GM23338 (cell line): ENCODE results near the gene ALG5. TPM values are rescaled to one million over a fixed set of nuclear protein-coding genes. Genes with fewer than 3 reads are reported as not detected.

Experiments used
- ATAC-seq: fragments of 200-7000 bp; cut with Tn5 transposase; 3 replicates; pipeline ENCODE4 v1.9.1; 2020
- DNase-seq: peaks from one replicate; pipeline ENCODE4 v3.0.0-alpha.2; 2015; ENCODE audit warnings: low spot score
- H2AFZ ChIP-seq: fragments of 200-600 bp; sonication (generic); 2 replicates; pipeline ENCODE4 v1.8.0; 2016; ENCODE audit warnings: antibody characterized with exemption, mild to moderate bottlenecking, moderate library complexity
- H3F3A ChIP-seq: fragments of 200-600 bp; sonication (generic); replicated peaks from 2 replicates; pipeline ENCODE4 v1.8.0; 2017; ENCODE audit warnings: antibody characterized with exemption, mixed run types, low read depth
- H3K27ac ChIP-seq: fragments of 200-600 bp; sonication (generic); 2 replicates; pipeline ENCODE4 v1.6.1; 2016; ENCODE audit warnings: low read depth
- H3K27me3 ChIP-seq: fragments of 200-600 bp; sonication (generic); 2 replicates; pipeline ENCODE4 v1.8.0; 2016; ENCODE audit warnings: mild to moderate bottlenecking, mixed run types, moderate library complexity; ENCODE audit not compliant: insufficient read depth
- H3K36me3 ChIP-seq: fragments of 200-600 bp; sonication (generic); 2 replicates; pipeline ENCODE4 v1.8.0; 2016; ENCODE audit warnings: mild to moderate bottlenecking; ENCODE audit not compliant: insufficient read depth
- H3K4me1 ChIP-seq: fragments of 200-600 bp; sonication (generic); 2 replicates; pipeline ENCODE4 v1.8.0; 2016; ENCODE audit warnings: mild to moderate bottlenecking, moderate library complexity; ENCODE audit not compliant: insufficient read depth
- H3K4me2 ChIP-seq: fragments of 200-600 bp; sonication (generic); 2 replicates; pipeline ENCODE4 v1.7.1; 2017; ENCODE audit warnings: mixed run types
- H3K4me3 ChIP-seq: fragments of 200-600 bp; sonication (generic); 2 replicates; pipeline ENCODE4 v1.6.1; 2016; ENCODE audit warnings: mixed run types
- H3K79me2 ChIP-seq: fragments of 200-600 bp; sonication (generic); replicated peaks from 2 replicates; pipeline ENCODE4 v1.8.0; 2017; ENCODE audit warnings: mild to moderate bottlenecking; ENCODE audit not compliant: insufficient read depth
- H3K9me2 ChIP-seq: fragments of 200-600 bp; sonication (generic); 2 replicates; pipeline ENCODE4 v1.8.0; 2017; ENCODE audit not compliant: insufficient read depth
- H4K20me1 ChIP-seq: fragments of 200-600 bp; sonication (generic); replicated peaks from 2 replicates; pipeline ENCODE4 v1.8.0; 2017; ENCODE audit warnings: mild to moderate bottlenecking; ENCODE audit not compliant: insufficient read depth
- H3K27ac Mint-ChIP-seq: 2 replicates; pipeline ENCODE4 v1.8.0; 2020; ENCODE audit warnings: inconsistent platforms, mild to moderate bottlenecking, moderate library complexity, mixed read lengths
- H3K27me3 Mint-ChIP-seq: 3 replicates; pipeline ENCODE4 v1.8.0; 2022; ENCODE audit warnings: low read depth, mild to moderate bottlenecking, moderate library complexity, mixed read lengths, inconsistent platforms; ENCODE audit not compliant: insufficient read depth, poor library complexity
- H3K36me3 Mint-ChIP-seq: 3 replicates; pipeline ENCODE4 v1.8.0; 2021; ENCODE audit warnings: low read depth, mild to moderate bottlenecking, inconsistent platforms, moderate library complexity, mixed read lengths
- H3K4me1 Mint-ChIP-seq: 3 replicates; pipeline ENCODE4 v1.8.0; 2020; ENCODE audit warnings: mild to moderate bottlenecking, inconsistent platforms, mixed read lengths
- H3K4me3 Mint-ChIP-seq: 3 replicates; pipeline ENCODE4 v1.8.0; 2021; ENCODE audit warnings: moderate library complexity, mild to moderate bottlenecking, inconsistent platforms, mixed read lengths
- H3K9me3 Mint-ChIP-seq: 3 replicates; pipeline ENCODE4 v1.8.0; 2020; ENCODE audit warnings: moderate library complexity, mild to moderate bottlenecking, inconsistent platforms, mixed read lengths
- EZH2phosphoT487 ChIP-seq: fragments of 200-600 bp; sonication (generic); IDR thresholded peaks from one replicate; pipeline ENCODE4 v1.8.1; 2018; ENCODE audit warnings: antibody characterized with exemption; ENCODE audit not compliant: unreplicated experiment
- NANOG ChIP-seq: IDR thresholded peaks from 2 replicates; pipeline ENCODE4 v1.6.1; 2016; ENCODE audit warnings: antibody characterized with exemption, borderline replicate concordance
- POLR2AphosphoS5 ChIP-seq: IDR thresholded peaks from 2 replicates; pipeline ENCODE4 v1.6.1; 2016; ENCODE audit warnings: antibody characterized with exemption, low read depth
- ZNF114 ChIP-seq: fragments of 250-450 bp; sonication (Bioruptor Pico); IDR thresholded peaks from 2 replicates; pipeline ENCODE4 v1.5.0; 2020; ENCODE audit warnings: mild to moderate bottlenecking, moderate library complexity
- ZNF331 ChIP-seq: fragments of 250-450 bp; sonication (Bioruptor Pico); IDR thresholded peaks from 2 replicates; pipeline ENCODE4 v1.5.0; 2020; ENCODE audit warnings: low read depth, mild to moderate bottlenecking, moderate library complexity
- polyA plus RNA-seq: library from polyadenylated mRNA; unstranded; fragments of >200 nt; fragmentation: Nextera tagmentation; extraction: Ambion mirVana; gene quantifications from 2 replicates; pipeline ENCODE4 v1.2.1, GENCODE V29; 2016
- total RNA-seq: library from RNA; depleted of rRNA; stranded (reverse); fragments of >200 nt; shearing (Covaris generic); gene quantifications from 2 replicates; pipeline ENCODE4 v1.2.3, GENCODE V29; 2014
- TF ChIP-seq, protein P1 (sequence below): fragments of 250-450 bp; sonication (Bioruptor Pico); IDR thresholded peaks from 2 replicates; pipeline ENCODE4 v1.5.0; 2020; ENCODE audit warnings: mild to moderate bottlenecking, moderate library complexity
- TF ChIP-seq, protein P2 (sequence below), 2 experiments: fragments of 200-600 bp in 1 of 2; sonication (generic) in 1 of 2; conservative IDR thresholded peaks; 2 replicates each; pipeline versions ENCODE4 v1.5.1 to v1.6.1; 2016 to 2017; ENCODE audit warnings: antibody characterized with exemption in 2 of 2, low read depth in 2 of 2, mild to moderate bottlenecking in 2 of 2, moderate library complexity in 1 of 2
- TF ChIP-seq, protein P3 (sequence below): IDR thresholded peaks from one replicate; pipeline ENCODE4 v1.6.1; 2018; ENCODE audit warnings: antibody characterized with exemption; ENCODE audit not compliant: unreplicated experiment

ALG5 gene
- total and polyA plus RNA-seq, 2 experiments from 2014 or later, result 15.6 to 34.0 TPM

DNA sequence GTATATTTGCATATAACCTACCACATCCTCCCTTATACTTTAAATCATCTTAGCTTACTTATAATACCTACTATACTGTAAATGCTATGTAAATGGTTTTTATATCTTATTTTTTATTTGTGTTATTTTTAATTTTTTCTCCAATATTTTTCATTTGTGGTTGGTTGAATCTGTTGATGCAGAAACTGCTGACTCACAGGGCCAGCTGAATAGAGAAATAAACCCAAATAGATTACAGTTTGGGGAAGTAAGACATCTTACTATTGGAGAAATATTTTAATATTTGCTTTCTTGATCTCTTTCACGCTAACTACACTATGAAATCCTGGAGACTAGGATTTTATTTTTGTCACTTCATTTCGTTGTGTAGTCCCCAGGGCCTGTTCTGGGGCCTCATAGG, 86.2 kb downstream of the ALG5 start:
- Mint-ChIP-seq H3K4me3 (no peak overlapping the region), H3K27ac (no peak overlapping the region), H3K9me3 (no peaks in the 10 kb centered on the region), H3K27me3 (peaks cover 6% of the 10 kb centered on the region), H3K4me1 (no peaks in the 10 kb centered on the region), H3K36me3 (no peaks in the 10 kb centered on the region)
- Histone ChIP-seq H4K20me1 (no peaks in the 10 kb centered on the region), H3K27me3 (peaks cover 15% of the 10 kb centered on the region), H2AFZ (no peak overlapping the region), H3F3A (no peaks in the 10 kb centered on the region), H3K4me1 (no peaks in the 10 kb centered on the region), H3K4me2 (no peak overlapping the region), H3K4me3 (no peak overlapping the region), H3K27ac (no peak overlapping the region), H3K79me2 (no peaks in the 10 kb centered on the region), H3K36me3 (no peaks in the 10 kb centered on the region), H3K9me2 (no peaks in the 10 kb centered on the region)
- DNase-seq, result no peak
- TF ChIP-seq, protein P1, sequence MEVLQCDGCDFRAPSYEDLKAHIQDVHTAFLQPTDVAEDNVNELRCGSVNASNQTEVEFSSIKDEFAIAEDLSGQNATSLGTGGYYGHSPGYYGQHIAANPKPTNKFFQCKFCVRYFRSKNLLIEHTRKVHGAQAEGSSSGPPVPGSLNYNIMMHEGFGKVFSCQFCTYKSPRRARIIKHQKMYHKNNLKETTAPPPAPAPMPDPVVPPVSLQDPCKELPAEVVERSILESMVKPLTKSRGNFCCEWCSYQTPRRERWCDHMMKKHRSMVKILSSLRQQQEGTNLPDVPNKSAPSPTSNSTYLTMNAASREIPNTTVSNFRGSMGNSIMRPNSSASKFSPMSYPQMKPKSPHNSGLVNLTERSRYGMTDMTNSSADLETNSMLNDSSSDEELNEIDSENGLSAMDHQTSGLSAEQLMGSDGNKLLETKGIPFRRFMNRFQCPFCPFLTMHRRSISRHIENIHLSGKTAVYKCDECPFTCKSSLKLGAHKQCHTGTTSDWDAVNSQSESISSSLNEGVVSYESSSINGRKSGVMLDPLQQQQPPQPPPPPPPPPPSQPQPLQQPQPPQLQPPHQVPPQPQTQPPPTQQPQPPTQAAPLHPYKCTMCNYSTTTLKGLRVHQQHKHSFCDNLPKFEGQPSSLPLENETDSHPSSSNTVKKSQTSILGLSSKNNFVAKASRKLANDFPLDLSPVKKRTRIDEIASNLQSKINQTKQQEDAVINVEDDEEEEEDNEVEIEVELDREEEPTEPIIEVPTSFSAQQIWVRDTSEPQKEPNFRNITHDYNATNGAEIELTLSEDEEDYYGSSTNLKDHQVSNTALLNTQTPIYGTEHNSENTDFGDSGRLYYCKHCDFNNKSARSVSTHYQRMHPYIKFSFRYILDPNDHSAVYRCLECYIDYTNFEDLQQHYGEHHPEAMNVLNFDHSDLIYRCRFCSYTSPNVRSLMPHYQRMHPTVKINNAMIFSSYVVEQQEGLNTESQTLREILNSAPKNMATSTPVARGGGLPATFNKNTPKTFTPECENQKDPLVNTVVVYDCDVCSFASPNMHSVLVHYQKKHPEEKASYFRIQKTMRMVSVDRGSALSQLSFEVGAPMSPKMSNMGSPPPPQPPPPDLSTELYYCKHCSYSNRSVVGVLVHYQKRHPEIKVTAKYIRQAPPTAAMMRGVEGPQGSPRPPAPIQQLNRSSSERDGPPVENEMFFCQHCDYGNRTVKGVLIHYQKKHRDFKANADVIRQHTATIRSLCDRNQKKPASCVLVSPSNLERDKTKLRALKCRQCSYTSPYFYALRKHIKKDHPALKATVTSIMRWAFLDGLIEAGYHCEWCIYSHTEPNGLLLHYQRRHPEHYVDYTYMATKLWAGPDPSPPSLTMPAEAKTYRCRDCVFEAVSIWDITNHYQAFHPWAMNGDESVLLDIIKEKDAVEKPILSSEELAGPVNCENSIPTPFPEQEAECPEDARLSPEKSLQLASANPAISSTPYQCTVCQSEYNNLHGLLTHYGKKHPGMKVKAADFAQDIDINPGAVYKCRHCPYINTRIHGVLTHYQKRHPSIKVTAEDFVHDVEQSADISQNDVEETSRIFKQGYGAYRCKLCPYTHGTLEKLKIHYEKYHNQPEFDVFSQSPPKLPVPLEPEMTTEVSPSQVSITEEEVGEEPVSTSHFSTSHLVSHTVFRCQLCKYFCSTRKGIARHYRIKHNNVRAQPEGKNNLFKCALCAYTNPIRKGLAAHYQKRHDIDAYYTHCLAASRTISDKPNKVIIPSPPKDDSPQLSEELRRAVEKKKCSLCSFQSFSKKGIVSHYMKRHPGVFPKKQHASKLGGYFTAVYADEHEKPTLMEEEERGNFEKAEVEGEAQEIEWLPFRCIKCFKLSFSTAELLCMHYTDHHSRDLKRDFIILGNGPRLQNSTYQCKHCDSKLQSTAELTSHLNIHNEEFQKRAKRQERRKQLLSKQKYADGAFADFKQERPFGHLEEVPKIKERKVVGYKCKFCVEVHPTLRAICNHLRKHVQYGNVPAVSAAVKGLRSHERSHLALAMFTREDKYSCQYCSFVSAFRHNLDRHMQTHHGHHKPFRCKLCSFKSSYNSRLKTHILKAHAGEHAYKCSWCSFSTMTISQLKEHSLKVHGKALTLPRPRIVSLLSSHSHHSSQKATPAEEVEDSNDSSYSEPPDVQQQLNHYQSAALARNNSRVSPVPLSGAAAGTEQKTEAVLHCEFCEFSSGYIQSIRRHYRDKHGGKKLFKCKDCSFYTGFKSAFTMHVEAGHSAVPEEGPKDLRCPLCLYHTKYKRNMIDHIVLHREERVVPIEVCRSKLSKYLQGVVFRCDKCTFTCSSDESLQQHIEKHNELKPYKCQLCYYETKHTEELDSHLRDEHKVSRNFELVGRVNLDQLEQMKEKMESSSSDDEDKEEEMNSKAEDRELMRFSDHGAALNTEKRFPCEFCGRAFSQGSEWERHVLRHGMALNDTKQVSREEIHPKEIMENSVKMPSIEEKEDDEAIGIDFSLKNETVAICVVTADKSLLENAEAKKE (CRISPR knock-in tag), result no peak
- TF ChIP-seq POLR2AphosphoS5, result no peak
- TF ChIP-seq, protein P2, sequence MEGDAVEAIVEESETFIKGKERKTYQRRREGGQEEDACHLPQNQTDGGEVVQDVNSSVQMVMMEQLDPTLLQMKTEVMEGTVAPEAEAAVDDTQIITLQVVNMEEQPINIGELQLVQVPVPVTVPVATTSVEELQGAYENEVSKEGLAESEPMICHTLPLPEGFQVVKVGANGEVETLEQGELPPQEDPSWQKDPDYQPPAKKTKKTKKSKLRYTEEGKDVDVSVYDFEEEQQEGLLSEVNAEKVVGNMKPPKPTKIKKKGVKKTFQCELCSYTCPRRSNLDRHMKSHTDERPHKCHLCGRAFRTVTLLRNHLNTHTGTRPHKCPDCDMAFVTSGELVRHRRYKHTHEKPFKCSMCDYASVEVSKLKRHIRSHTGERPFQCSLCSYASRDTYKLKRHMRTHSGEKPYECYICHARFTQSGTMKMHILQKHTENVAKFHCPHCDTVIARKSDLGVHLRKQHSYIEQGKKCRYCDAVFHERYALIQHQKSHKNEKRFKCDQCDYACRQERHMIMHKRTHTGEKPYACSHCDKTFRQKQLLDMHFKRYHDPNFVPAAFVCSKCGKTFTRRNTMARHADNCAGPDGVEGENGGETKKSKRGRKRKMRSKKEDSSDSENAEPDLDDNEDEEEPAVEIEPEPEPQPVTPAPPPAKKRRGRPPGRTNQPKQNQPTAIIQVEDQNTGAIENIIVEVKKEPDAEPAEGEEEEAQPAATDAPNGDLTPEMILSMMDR (conservative IDR thresholded peaks at IDR 0.05; ENCODE audit: low read depth in 2 of 2), result no peak
- ATAC-seq, result no peak

DNA sequence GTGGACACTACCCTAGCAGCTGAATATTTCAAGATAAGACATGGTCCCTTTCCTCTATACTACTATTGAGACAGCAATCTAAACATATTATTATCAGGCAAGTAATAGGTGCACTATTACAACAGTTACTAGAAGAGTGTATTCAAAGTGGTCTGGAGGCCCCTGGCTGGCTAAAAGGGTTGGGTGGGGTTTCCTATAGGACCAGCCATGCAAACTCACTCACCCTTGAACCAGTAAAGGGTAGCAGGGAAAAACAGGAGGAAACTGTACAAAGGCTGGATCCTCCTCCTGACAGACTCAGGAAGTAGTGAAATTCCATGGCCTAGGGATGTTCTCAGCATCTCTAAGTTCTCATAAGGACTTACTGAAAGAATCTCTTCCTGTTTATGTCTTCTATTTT, 86.8 kb downstream of the ALG5 start:
- no peaks in the 10 kb centered on the region for H3K4me1 ChIP-seq
- DNase-seq (no peak), ATAC-seq (no peak)
- no peak overlapping the region for H3K4me2 ChIP-seq
- no peak overlapping the region for H3K27ac ChIP-seq
- no peaks in the 10 kb centered on the region for H3K36me3 ChIP-seq
- no peaks in the 10 kb centered on the region for H3K9me3 Mint-ChIP-seq
- H2AFZ ChIP-seq, result no peak overlapping the region
- H3F3A ChIP-seq, result no peaks in the 10 kb centered on the region
- no peak overlapping the region for H3K27ac Mint-ChIP-seq
- H3K27me3 Mint-ChIP-seq, result peaks cover 2% of the 10 kb centered on the region
- no peaks in the 10 kb centered on the region for H4K20me1 ChIP-seq
- H3K27me3 ChIP-seq, result peaks cover 9% of the 10 kb centered on the region
- H3K79me2 ChIP-seq, result no peaks in the 10 kb centered on the region
- no peak overlapping the region for H3K4me3 ChIP-seq
- no peaks in the 10 kb centered on the region for H3K4me1 Mint-ChIP-seq
- H3K4me3 Mint-ChIP-seq, result no peak overlapping the region
- H3K36me3 Mint-ChIP-seq, result no peaks in the 10 kb centered on the region
- no peaks in the 10 kb centered on the region for H3K9me2 ChIP-seq
- TF ChIP-seq, protein P3, sequence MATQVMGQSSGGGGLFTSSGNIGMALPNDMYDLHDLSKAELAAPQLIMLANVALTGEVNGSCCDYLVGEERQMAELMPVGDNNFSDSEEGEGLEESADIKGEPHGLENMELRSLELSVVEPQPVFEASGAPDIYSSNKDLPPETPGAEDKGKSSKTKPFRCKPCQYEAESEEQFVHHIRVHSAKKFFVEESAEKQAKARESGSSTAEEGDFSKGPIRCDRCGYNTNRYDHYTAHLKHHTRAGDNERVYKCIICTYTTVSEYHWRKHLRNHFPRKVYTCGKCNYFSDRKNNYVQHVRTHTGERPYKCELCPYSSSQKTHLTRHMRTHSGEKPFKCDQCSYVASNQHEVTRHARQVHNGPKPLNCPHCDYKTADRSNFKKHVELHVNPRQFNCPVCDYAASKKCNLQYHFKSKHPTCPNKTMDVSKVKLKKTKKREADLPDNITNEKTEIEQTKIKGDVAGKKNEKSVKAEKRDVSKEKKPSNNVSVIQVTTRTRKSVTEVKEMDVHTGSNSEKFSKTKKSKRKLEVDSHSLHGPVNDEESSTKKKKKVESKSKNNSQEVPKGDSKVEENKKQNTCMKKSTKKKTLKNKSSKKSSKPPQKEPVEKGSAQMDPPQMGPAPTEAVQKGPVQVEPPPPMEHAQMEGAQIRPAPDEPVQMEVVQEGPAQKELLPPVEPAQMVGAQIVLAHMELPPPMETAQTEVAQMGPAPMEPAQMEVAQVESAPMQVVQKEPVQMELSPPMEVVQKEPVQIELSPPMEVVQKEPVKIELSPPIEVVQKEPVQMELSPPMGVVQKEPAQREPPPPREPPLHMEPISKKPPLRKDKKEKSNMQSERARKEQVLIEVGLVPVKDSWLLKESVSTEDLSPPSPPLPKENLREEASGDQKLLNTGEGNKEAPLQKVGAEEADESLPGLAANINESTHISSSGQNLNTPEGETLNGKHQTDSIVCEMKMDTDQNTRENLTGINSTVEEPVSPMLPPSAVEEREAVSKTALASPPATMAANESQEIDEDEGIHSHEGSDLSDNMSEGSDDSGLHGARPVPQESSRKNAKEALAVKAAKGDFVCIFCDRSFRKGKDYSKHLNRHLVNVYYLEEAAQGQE, result no peak
- TF ChIP-seq ZNF331 (no peak), EZH2phosphoT487 (no peak), ZNF114 (CRISPR knock-in tag) (no peak), NANOG (no peak)
